Mesothelial cell of epicardium (in vitro differentiated cells): ENCODE results near the gene LAMB2. TPM values are rescaled to one million over a fixed set of nuclear protein-coding genes. Genes with fewer than 3 reads are reported as not detected.

ENCODE experiments used
- DNase-seq, 2 experiments: peaks; one replicate each; pipeline ENCODE4 v3.0.0; 2021; ENCODE audit warnings: low spot score in 2 of 2; ENCODE audit not compliant: unreplicated experiment in 2 of 2
- H3K27ac Mint-ChIP-seq: 2 replicates; pipeline ENCODE4 v1.8.0; 2021; ENCODE audit warnings: mixed read lengths
- H3K27me3 Mint-ChIP-seq: 2 replicates; pipeline ENCODE4 v1.8.0; 2021; ENCODE audit warnings: low read depth, mixed read lengths
- H3K36me3 Mint-ChIP-seq: 2 replicates; pipeline ENCODE4 v1.8.0; 2021; ENCODE audit warnings: mixed read lengths
- H3K4me1 Mint-ChIP-seq: 2 replicates; pipeline ENCODE4 v1.8.0; 2021; ENCODE audit warnings: mixed read lengths
- H3K4me3 Mint-ChIP-seq: 2 replicates; pipeline ENCODE4 v1.8.0; 2021; ENCODE audit warnings: mild to moderate bottlenecking, moderate library complexity, mixed read lengths
- H3K9me3 Mint-ChIP-seq: 2 replicates; pipeline ENCODE4 v1.8.0; 2021; ENCODE audit warnings: mixed read lengths
- total RNA-seq: library from RNA; stranded (reverse); gene quantifications from 3 replicates; pipeline ENCODE4 v1.2.1, GENCODE V29; 2021
- TF ChIP-seq, protein P1 (sequence below): fragments of 200-600 bp; sonication (generic); IDR thresholded peaks from one replicate; pipeline ENCODE4 v1.5.0; 2021; ENCODE audit warnings: antibody characterized with exemption; ENCODE audit not compliant: unreplicated experiment

LAMB2 gene
- total RNA-seq, 1 donor from 2014 or later, result 359 TPM

DNA sequence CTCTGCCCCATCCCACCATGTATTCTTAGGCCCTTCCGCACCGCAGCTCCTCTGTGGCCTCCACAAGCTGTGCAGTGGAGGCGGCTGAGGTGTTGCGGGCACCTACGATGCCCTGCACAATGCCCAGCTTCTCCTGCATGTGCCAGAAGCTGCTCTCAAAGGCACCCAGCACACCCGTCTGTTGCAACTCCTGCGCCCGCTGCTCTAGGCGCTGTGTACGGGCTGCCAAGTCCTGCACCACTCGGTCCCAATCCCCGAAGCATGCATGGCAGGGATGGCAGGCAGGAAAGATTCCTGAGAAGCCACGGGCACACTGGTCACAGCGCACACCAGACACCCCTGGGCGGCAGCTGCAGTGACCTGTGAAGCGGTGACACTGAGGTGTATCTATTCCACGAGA lies 9.2 kb downstream of the LAMB2 start:
- Mint-ChIP-seq H3K27me3 (no peaks in the 10 kb centered on the region), H3K27ac (no peak overlapping the region), H3K36me3 (peaks cover 19% of the 10 kb centered on the region), H3K4me3 (no peak overlapping the region), H3K4me1 (peaks cover 11% of the 10 kb centered on the region), H3K9me3 (no peaks in the 10 kb centered on the region)
- no peak for DNase-seq
- TF ChIP-seq, protein P1, sequence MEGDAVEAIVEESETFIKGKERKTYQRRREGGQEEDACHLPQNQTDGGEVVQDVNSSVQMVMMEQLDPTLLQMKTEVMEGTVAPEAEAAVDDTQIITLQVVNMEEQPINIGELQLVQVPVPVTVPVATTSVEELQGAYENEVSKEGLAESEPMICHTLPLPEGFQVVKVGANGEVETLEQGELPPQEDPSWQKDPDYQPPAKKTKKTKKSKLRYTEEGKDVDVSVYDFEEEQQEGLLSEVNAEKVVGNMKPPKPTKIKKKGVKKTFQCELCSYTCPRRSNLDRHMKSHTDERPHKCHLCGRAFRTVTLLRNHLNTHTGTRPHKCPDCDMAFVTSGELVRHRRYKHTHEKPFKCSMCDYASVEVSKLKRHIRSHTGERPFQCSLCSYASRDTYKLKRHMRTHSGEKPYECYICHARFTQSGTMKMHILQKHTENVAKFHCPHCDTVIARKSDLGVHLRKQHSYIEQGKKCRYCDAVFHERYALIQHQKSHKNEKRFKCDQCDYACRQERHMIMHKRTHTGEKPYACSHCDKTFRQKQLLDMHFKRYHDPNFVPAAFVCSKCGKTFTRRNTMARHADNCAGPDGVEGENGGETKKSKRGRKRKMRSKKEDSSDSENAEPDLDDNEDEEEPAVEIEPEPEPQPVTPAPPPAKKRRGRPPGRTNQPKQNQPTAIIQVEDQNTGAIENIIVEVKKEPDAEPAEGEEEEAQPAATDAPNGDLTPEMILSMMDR, result no peak

DNA sequence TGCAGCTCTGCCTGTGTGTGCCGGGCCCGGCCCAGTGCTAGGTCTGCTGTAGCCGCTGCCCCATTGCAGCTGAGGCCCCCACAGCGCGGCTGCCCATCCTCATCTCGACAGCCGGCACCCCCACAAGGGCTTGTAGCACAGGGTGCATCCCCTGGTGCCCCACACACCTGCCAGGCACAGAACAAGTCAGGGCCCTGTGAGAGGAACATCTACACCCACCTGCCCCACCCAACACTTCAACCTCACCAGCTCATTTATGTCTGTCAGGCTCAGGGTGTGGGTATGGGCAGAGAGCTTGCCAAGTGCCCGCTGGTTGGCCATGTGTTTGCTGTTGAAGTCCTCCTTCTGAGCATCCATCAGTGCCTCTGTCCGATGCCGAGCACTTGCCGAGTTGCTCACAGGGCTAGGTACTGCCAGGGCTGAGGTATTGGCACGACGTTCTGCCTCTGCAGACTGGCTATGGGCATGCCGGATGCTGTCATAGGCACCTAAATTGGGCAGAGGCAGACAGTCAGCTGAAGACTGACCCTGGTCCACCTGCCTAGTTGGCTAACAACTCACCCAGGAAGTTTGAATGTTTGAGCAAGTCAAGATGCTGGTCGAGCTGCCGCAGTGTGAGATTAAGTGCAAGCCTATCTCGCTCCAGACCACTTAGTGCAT lies 9.8 kb downstream of the LAMB2 start:
- Mint-ChIP-seq H3K27ac (no peak overlapping the region), H3K36me3 (peaks cover 15% of the 10 kb centered on the region), H3K9me3 (no peaks in the 10 kb centered on the region), H3K4me1 (peaks cover 11% of the 10 kb centered on the region), H3K4me3 (no peak overlapping the region), H3K27me3 (no peaks in the 10 kb centered on the region)
- no peak for DNase-seq
- TF ChIP-seq, protein P1, result no peak

DNA sequence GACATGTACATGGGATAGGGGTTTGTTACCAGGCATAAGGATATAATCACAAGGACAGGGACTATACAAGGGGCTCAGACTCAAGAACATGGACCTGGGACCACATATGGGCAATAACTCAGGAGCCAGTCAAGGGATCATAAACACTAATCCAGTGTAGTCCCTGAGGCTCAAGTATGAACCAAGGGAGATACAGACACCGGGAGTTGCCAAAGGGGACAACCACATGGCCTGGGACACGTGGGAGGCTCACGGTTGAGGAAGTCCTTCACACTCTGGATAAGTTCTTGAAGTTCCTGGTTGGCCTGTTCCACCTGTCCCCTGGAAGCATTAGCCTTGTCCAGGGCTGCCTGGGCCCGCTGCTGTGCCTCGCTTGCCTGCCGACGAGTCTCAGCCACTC lies 10.4 kb downstream of the LAMB2 start:
- Mint-ChIP-seq H3K9me3 (no peaks in the 10 kb centered on the region), H3K27ac (peak overlapping the region; percentile 89), H3K36me3 (peaks cover 14% of the 10 kb centered on the region), H3K4me3 (peak overlapping the region; percentile 39), H3K27me3 (no peaks in the 10 kb centered on the region), H3K4me1 (peaks cover 11% of the 10 kb centered on the region)
- no peak for DNase-seq
- TF ChIP-seq, protein P1, result no peak

DNA sequence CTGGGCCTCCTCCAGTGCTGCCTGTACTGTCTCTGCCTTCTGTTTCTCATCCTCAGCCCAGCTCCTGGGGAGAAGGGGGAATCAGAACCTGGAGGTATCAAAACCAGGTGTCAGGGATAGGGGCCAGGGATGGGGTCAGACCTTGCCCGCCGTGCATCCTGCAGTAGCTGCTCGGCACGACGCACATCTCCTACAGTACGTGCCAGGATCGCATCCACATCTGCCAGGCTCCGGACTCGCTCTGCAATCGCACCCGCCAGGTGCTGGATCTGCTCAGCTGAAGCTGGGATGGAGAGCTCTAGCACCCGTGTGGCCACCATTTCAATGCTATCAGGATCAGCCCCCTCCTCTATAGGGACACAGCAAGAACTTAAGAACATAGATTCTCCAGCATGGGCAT lies 10.8 kb downstream of the LAMB2 start:
- TF ChIP-seq, protein P1, result no peak
- Mint-ChIP-seq H3K27ac (peak overlapping the region; percentile 89), H3K27me3 (no peaks in the 10 kb centered on the region), H3K9me3 (no peaks in the 10 kb centered on the region), H3K4me3 (peak overlapping the region; percentile 39), H3K4me1 (peaks cover 11% of the 10 kb centered on the region), H3K36me3 (peaks cover 14% of the 10 kb centered on the region)
- no peak for DNase-seq

DNA sequence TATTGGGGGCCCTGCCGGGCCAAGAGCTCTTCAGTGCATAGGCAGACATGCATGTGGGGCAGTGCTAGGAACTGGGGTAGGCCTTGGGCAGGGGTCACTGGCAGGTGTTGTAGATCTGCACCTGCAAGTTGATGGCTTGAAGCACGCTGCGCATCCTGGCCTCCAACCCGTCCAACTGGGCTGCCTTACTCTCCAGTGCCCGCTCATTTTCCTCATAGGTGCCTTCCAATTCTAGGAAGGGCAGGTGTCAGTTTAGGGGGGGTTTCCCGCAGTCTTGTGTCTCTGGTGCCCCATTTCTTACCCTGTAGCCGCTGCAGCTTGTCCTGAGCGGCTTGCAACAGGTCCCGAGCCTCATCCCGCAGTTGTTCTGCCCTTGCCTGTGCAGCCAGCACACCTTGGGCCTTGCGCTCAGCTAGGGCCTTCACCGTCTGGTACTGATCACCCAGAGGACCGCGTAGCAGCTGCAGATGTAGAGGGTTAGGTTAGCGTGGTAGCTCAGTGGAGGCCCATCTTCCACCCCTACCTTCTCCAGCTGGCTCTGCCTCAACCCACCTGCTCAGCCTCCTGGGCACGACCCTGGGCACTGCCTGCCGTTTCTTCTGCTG lies 11.6 kb downstream of the LAMB2 start:
- H3K27me3 Mint-ChIP-seq, result no peaks in the 10 kb centered on the region
- H3K4me1 Mint-ChIP-seq, result peaks cover 11% of the 10 kb centered on the region
- TF ChIP-seq, protein P1, result no peak
- peak overlapping the region; percentile 89 for H3K27ac Mint-ChIP-seq
- H3K4me3 Mint-ChIP-seq, result peak overlapping the region; percentile 85
- H3K9me3 Mint-ChIP-seq, result no peaks in the 10 kb centered on the region
- H3K36me3 Mint-ChIP-seq, result peaks cover 16% of the 10 kb centered on the region
- DNase-seq, result no peak
